Transverse colon (tissue), 3 donors: ENCODE results near the gene SNRPD2.

Experiments
- POLR2A ChIP-seq: fragments of 450-650 bp; IDR thresholded peaks from one replicate; pipeline ENCODE4 v1.6.1; 2016; ENCODE audit warnings: antibody characterized with exemption, mild to moderate bottlenecking, moderate library complexity
- TF ChIP-seq, protein P1 (sequence below), 5 experiments: fragments of 200-600 bp in 3 of 5; fragments of 450-650 bp in 2 of 5; sonication (generic) in 3 of 5; IDR thresholded peaks; 1 replicate in 2 of 5; 2 replicates in 3 of 5; pipeline ENCODE4 v1.5.1; 2016 to 2017; ENCODE audit warnings: antibody characterized with exemption in 5 of 5, inconsistent platforms in 3 of 5, mild to moderate bottlenecking in 2 of 5, moderate library complexity in 1 of 5

GRCh38 chr19:45645631-45646344, 46.0 kb downstream of the SNRPD2 start:
- TF ChIP-seq, protein P1, sequence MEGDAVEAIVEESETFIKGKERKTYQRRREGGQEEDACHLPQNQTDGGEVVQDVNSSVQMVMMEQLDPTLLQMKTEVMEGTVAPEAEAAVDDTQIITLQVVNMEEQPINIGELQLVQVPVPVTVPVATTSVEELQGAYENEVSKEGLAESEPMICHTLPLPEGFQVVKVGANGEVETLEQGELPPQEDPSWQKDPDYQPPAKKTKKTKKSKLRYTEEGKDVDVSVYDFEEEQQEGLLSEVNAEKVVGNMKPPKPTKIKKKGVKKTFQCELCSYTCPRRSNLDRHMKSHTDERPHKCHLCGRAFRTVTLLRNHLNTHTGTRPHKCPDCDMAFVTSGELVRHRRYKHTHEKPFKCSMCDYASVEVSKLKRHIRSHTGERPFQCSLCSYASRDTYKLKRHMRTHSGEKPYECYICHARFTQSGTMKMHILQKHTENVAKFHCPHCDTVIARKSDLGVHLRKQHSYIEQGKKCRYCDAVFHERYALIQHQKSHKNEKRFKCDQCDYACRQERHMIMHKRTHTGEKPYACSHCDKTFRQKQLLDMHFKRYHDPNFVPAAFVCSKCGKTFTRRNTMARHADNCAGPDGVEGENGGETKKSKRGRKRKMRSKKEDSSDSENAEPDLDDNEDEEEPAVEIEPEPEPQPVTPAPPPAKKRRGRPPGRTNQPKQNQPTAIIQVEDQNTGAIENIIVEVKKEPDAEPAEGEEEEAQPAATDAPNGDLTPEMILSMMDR (IDR thresholded peaks at IDR 0.05): no peak
- TF ChIP-seq POLR2A: no peak
